GM13977 (cell line): ENCODE data around the gene GSTA2.
"Not testable (repeated sequence)": the region's sequence is repeated elsewhere in the genome, so short reads cannot be mapped to it uniquely, and the experiment has no call there.

Experiments used
- DNase-seq: peaks from one replicate; pipeline ENCODE4 v3.0.0; 2012; ENCODE audit warnings: low spot score
- in situ Hi-C: fragments of 300-500 bp; cut with MboI; formaldehyde crosslinking; loops from one replicate; pipeline ENCODE4 v1.12.0; 2022; ENCODE audit warnings: low sequenced_read_pairs, low pct_unique_long_range_greater_than_20kb, mixed read lengths, inconsistent platforms; ENCODE audit not compliant: unreplicated experiment
- TF ChIP-seq, protein P1 (sequence below): IDR thresholded peaks from 2 replicates; pipeline ENCODE4 v1.5.1; 2012; ENCODE audit warnings: mild to moderate bottlenecking, control low read depth; ENCODE audit not compliant: insufficient read depth; ENCODE audit errors: extremely low read depth, missing control alignments

Gene GSTA2

DNA sequence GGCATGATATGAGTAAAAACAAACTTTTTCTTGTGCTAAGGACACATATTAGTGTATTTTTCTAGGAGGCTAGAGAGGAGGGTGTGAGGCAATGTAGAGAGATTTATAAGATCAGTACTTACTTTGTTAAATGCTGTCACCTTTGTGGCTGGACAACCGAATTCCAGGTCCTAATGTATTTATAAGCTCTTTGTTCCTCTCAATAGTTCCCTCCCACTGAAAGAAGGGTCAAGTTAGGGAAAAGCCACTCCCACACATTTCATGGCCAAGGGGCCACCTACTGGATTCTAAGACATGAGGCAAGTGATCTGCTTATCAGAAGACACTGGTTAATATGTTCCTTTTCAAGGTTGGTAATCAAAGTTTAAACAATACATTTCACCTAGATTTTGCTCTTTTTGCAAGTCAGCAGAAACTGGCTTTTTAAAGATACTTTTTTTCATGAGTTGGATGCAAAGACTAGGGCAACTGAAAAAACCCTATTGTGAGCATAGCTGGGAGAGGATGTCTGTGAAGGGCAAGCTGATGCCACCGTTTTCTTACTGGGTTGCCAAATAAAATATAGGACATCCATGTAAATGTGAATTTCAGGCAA is at the start of gene GSTA2:
Gene GSTA2 (minus strand): TSS at position 154 of the 595 bp plus-strand sequence. CDS start 5,528 bp downstream, outside the sequence.
- in situ Hi-C loops, DNase-seq: not testable (repeated sequence)

DNA sequence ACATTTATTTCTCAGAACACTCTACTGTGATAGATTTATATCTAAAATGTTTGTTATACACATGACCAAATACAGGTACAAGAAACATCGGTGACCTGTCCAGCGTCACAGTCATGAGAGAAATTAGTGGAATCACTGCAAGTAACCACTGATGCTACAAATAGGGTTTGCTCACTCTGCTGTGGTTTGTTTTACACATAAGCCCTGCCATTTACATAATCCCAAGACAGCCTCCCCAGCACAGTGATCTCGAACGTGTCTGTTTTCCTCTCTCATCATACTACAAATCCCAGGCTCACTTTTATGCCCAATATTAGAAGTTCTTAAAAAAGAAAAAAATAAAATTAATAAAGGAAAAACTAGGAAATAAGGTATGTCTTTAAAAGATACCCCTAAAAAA is 46.5 kb upstream of the GSTA2 start:
- in situ Hi-C loops: not testable (repeated sequence)

DNA sequence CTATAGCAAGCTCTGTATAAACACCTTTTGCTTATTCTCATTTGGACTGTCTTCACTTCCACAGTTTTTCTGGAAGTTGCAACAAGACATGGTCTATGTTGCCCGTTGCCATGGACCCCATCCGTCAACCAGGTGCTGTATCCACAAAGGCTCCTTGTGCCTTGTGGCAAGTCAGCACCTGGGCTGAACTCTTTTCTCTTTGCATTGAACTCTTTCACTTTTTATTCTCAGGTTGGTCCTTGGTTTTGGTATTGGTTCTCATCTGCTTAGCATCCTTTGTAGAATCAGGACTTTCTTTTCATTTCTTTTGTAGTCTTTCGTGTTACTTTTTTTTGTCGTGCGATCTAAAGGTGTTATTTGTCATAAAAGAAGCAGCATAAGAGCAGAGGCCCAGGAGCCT is 45.4 kb upstream of the GSTA2 start:
- TF ChIP-seq, protein P1, sequence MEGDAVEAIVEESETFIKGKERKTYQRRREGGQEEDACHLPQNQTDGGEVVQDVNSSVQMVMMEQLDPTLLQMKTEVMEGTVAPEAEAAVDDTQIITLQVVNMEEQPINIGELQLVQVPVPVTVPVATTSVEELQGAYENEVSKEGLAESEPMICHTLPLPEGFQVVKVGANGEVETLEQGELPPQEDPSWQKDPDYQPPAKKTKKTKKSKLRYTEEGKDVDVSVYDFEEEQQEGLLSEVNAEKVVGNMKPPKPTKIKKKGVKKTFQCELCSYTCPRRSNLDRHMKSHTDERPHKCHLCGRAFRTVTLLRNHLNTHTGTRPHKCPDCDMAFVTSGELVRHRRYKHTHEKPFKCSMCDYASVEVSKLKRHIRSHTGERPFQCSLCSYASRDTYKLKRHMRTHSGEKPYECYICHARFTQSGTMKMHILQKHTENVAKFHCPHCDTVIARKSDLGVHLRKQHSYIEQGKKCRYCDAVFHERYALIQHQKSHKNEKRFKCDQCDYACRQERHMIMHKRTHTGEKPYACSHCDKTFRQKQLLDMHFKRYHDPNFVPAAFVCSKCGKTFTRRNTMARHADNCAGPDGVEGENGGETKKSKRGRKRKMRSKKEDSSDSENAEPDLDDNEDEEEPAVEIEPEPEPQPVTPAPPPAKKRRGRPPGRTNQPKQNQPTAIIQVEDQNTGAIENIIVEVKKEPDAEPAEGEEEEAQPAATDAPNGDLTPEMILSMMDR: no peak
- no peak for DNase-seq
- in situ Hi-C loops: no loop called here

More for the DNA sequence above, 46.5 kb upstream of the GSTA2 start:
- not testable (repeated sequence) for DNase-seq

DNA sequence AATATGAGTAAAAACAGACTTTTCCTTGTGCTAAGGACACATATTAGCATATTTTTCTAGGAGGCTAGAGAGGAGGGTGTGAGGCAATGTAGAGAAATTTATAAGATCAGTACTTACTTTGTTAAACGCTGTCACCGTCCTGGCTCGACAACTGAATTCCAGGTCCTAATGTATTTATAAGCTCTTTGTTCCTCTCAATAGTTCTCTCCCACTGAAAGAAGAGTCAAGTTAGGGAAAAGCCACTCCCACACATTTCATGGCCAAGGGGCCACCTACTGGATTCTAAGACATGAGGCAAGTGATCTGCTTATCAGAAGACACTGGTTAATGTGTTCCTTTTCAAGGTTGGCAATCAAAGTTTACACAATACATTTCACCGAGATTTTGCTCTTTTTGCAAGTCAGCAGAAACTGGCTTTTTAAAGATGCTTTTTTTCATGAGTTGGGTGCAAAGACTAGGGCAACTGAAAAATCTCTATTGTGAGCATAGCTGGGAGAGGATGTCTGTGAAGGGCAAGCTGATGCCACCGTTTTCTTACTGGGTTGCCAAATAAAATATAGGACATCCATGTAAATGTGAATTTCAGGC is 40.5 kb upstream of the GSTA2 start, which contains the start of gene GSTA1:
Gene GSTA1 (minus strand): TSS at position 149 of the 588 bp plus-strand sequence. CDS start 4,549 bp downstream, outside the sequence.
- in situ Hi-C loops, DNase-seq: not testable (repeated sequence)

DNA sequence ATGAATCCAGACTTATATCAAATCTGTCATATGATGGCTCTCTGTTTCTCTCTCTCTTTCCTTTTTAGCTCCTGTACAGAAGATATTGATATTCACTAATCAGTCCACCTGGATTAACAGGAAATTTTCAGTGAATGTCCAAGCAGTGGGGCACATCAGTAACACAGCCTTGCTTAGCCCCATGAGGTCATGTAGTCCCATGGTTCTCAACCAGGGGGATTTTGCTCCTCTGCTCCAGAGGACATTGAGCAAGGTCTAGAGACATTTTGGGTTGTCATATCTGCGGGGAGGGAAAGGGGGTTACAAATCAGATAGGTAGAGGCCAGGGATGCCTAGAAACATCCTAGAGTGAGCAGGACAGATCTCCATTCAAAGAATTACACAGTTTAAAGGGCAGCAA is 39.5 kb upstream of the GSTA2 start:
- no peak for DNase-seq
- TF ChIP-seq, protein P1: no peak
- in situ Hi-C loops: no loop called here

DNA sequence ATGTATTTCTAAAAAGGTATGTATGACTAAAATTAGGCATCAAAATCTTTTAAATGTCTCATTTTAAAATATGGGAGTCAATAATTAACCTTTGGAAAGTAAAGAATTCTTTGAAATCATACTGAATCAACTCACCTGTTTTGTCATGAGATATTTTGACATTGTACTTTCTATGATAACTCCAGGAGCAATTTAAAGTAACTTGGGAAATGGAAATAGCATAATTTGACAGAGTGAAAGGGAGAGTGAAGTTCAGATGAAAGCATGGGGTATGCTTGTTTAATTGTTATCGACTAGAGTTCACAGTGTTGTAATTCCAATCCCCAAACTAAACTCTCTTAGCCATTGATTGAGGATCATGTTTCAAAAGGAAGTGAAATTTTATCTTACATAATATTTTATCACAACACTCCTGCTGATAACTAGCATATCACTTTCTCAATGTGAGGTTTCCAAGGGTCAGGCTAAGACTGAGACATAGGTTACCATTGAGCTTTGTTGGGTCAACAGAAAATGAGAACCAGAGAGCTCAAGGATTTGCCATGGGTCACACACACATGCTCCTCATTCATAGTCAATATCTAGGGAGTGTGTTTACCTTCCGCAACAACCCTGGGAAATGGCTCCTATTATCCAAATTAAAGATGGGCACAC is 38.0 kb upstream of the GSTA2 start:
- in situ Hi-C loops: no loop called here
- TF ChIP-seq, protein P1: no peak
- no peak for DNase-seq

DNA sequence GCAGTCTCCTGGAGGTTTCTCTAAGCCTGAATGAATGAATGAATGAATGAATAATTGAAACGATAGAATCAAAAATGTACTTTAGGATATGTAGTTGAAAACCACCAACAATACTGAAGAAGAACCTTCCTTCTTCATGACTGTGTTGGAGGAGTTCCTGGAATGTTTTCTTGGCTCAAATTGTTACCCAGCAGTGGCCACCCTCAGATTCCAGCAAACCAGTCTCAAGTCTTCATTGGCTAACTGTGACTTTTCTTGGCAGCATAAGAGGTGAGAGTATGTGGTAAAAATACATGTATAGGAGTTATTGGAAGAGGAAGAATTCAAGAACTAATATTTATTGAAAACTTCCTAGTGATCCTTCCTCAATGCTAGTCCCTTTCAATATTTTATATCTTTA is 36.0 kb upstream of the GSTA2 start:
- in situ Hi-C loops, DNase-seq: not testable (repeated sequence)

DNA sequence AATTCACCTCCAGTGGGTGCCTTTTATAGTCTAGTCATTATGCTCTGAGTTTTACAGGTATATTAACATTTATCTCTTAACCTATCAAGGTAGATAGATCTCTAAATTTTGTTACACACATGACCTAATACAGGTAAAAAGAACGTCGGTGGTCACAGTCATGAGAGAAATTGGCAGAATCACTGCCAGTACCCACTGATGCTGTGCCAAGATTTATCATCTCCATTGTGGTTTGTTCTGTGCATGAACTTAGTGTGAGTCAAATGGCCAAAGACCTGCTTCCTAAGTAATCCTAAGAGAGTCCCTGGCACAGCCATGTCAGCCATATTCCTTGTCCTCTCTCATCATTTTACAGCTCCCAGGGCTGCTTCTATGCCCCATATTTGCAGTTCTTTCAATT is 31.1 kb upstream of the GSTA2 start:
- DNase-seq, in situ Hi-C loops: not testable (repeated sequence)

DNA sequence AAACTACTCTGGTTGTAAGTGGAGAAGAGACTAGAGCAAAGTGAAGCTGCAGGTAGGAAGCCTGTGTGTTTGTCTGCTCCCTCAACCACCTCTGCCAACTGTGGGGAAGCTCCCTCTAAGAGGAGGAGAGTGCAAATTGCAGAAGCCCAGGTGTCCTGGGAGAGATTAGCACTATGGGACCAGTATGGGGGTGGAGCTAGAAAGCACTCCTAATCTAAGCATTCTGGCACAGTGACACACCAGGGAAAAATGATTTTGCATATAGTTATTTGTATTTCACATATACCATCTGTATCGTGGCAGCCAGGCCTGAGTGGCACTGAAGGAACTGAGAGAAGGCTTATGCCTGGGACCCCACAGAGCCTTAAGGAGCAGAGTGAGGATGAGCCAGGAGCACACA is 27.6 kb upstream of the GSTA2 start:
- DNase-seq: no peak
- in situ Hi-C loops: no loop called here
- TF ChIP-seq, protein P1: no peak

DNA sequence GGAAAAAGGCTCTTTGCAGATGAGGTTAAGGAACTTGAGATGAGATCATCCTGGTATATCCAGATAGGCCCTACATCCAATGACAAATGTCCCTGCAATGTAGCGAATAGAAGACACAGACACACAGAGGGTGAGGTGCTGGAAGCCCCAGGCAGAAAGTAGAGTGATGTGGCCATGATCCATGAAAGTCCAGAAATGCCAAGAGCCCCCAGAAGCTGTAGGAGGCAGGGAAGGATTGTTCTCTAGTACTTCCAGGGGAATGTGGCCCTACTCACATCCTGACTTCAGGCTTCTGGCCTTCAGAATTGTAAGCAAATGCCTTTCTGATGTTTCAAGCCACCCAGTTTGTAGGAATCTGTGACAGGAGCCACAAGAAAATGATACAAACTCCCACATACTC is 26.4 kb upstream of the GSTA2 start:
- DNase-seq: not testable (repeated sequence)

More for the DNA sequence above, 26.4 kb upstream of the GSTA2 start:
- in situ Hi-C loops: loop anchor here (5.0 kb wide), 1 partner anchor 38 kb away; no protein-coding TSS in a partner anchor
